Lung (tissue), 12 donors: ENCODE results near the gene LMF1. TPM values are rescaled to one million over a fixed set of nuclear protein-coding genes. Genes with fewer than 3 reads are reported as not detected.

ENCODE experiments used
- ATAC-seq: fragments of 200-7000 bp; cut with Tn5 transposase; one replicate; pipeline ENCODE4 v1.9.1; 2020; ENCODE audit warnings: moderate number of reproducible peaks; ENCODE audit not compliant: insufficient read depth, low FRiP score
- DNase-seq, 3 donors: peaks; one replicate each; pipeline ENCODE4 v3.0.0-alpha.2; 2013 to 2017
- H3K27ac ChIP-seq, 2 donors: one replicate each; pipeline ENCODE4 v1.5.1; 2013; ENCODE audit warnings: mild to moderate bottlenecking in 2 of 2, moderate library complexity in 2 of 2, control low read depth in 1 of 2, inconsistent platforms in 1 of 2, low read depth in 1 of 2, low read length in 1 of 2
- H3K27me3 ChIP-seq, 3 donors: one replicate each; pipeline ENCODE4 v1.5.1; 2013; ENCODE audit warnings: low read length in 2 of 3; ENCODE audit not compliant: control insufficient read depth in 3 of 3, insufficient read depth in 3 of 3
- H3K36me3 ChIP-seq, 4 donors: one replicate each; pipeline ENCODE4 v1.5.1; 2013; ENCODE audit warnings: low read length in 4 of 4, mild to moderate bottlenecking in 1 of 4, moderate library complexity in 1 of 4; ENCODE audit not compliant: control insufficient read depth in 4 of 4, insufficient read depth in 4 of 4
- H3K4me1 ChIP-seq, 5 donors: one replicate each; pipeline ENCODE4 v1.5.1; 2013; ENCODE audit warnings: low read length in 5 of 5, mild to moderate bottlenecking in 2 of 5, moderate library complexity in 1 of 5; ENCODE audit not compliant: control insufficient read depth in 5 of 5, insufficient read depth in 5 of 5
- H3K4me3 ChIP-seq: one replicate; pipeline ENCODE4 v1.5.1; 2013; ENCODE audit warnings: mild to moderate bottlenecking, control low read depth, moderate library complexity
- H3K9ac ChIP-seq, 2 donors: one replicate each; pipeline ENCODE4 v1.5.1; 2013; ENCODE audit warnings: low read length in 2 of 2, control low read depth in 1 of 2; ENCODE audit not compliant: insufficient read depth in 1 of 2
- H3K9me3 ChIP-seq, 4 donors: one replicate each; pipeline ENCODE4 v1.5.1; 2013; ENCODE audit warnings: low read length in 3 of 4, mild to moderate bottlenecking in 1 of 4, moderate library complexity in 1 of 4; ENCODE audit not compliant: control insufficient read depth in 4 of 4, insufficient read depth in 3 of 4
- WGBS, 2 donors: extraction: QIAGEN DNeasy Blood & Tissue Kit; methylation state at CpG; one replicate each; pipeline ENCODE4 v1.1.7; 2013; 5-methylcytosine and 5-hydroxymethylcytosine counted together
- polyA plus RNA-seq, 2 donors: library from polyadenylated mRNA; stranded (reverse); fragments of 200-250 nt; gene quantifications; one replicate each; pipeline ENCODE4 v1.2.1, GENCODE V29; 2013
- total RNA-seq, 2 donors: library from RNA; depleted of rRNA in 1 of 2; stranded (reverse); fragments of >200 nt in 1 of 2; gene quantifications; one replicate each; pipeline ENCODE4 v1.2.1, GENCODE V29; 2014 to 2021
- TF ChIP-seq, protein P1 (sequence below): IDR thresholded peaks from 2 replicates; pipeline ENCODE4 v1.5.1; 2012; ENCODE audit warnings: mild to moderate bottlenecking; ENCODE audit errors: control extremely low read depth, extremely low read depth
- donor health status: control.
- donor health status: control.
- donor health status: Bipolar disorder and iron deficiency.
- donor health status: healthy.
- donor health status: DM: yes; HTN: yes; CAD: no.

LMF1 gene
- total and polyA plus RNA-seq, 4 donors: 9.1 to 23.7 (median 20.6) TPM

DNA sequence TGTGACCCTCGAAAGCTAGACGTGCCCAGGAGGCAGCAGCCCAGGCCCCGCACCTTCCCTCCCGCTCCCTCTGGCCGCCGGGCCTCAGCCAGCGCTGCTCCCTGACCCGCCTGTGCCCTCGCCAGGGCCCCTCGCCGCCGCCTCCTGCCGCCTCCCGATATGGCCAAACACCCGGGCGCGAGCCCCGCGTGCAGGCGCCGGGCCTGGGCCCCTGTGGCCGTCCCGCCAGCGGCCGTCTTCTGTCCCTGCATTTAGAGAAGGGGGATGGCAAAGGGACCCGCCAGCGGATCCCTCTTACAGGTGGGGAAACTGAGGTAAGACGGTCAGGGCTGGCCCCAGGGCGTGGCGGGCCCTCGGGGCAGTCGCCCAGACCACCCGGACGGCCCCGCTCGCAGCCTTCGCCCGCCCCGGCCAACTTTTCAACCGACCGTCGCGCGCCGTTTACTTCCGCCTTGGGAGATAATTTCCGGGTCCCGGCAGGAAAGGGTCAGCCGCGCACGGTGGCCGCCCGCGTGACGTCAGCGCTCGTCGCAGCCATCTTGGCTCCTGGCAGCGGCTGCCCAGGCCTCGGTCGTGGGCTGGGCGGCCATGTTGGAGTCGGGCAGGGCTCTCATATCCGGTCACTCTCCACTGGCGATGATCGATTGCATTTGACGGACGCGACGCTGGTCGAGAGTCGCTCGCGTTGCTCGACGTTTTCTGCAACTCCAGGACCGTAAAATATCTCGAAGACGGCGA lies 163.3 kb downstream of the LMF1 start:
- ATAC-seq (peak; percentile 97), DNase-seq (peak; percentile 95 to 97 (median 96))
- Histone ChIP-seq H3K4me1 (peaks cover 0 to 6% (median 2%) of the 10 kb centered on the region in 5 donors), H3K27ac (peak overlapping the region; percentile 92 to 97), H3K9ac (peak overlapping the region; percentile 68), H3K9me3 (peaks cover 0 to 7% (median 1%) of the 10 kb centered on the region in 4 donors), H3K4me3 (peak overlapping the region; percentile 85), H3K27me3 (peaks cover 0 to 14% (median under 1%) of the 10 kb centered on the region in 3 donors), H3K36me3 (no peaks in the 10 kb centered on the region)
- 6 to 9% methylated on average over 62 to 80 of the region's 80 CpGs for WGBS, 2 donors
- TF ChIP-seq, protein P1, sequence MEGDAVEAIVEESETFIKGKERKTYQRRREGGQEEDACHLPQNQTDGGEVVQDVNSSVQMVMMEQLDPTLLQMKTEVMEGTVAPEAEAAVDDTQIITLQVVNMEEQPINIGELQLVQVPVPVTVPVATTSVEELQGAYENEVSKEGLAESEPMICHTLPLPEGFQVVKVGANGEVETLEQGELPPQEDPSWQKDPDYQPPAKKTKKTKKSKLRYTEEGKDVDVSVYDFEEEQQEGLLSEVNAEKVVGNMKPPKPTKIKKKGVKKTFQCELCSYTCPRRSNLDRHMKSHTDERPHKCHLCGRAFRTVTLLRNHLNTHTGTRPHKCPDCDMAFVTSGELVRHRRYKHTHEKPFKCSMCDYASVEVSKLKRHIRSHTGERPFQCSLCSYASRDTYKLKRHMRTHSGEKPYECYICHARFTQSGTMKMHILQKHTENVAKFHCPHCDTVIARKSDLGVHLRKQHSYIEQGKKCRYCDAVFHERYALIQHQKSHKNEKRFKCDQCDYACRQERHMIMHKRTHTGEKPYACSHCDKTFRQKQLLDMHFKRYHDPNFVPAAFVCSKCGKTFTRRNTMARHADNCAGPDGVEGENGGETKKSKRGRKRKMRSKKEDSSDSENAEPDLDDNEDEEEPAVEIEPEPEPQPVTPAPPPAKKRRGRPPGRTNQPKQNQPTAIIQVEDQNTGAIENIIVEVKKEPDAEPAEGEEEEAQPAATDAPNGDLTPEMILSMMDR: no peak

GRCh38 chr16:805474-805873 lies 165.3 kb downstream of the LMF1 start:
- WGBS, 2 donors: 75 to 79% methylated on average over 17 of the region's 17 CpGs
- peaks cover 0 to 27% (median 6%) of the 10 kb centered on the region in 3 donors for H3K27me3 ChIP-seq
- ATAC-seq: no peak
- H3K4me3 ChIP-seq: no peak overlapping the region
- no peak for DNase-seq
- H3K27ac ChIP-seq: no peak overlapping the region
- no peak overlapping the region for H3K9ac ChIP-seq
- H3K4me1 ChIP-seq: peaks cover 0 to 6% (median 2%) of the 10 kb centered on the region in 5 donors
- H3K36me3 ChIP-seq: no peaks in the 10 kb centered on the region
- H3K9me3 ChIP-seq: peaks cover 0 to 2% (median under 1%) of the 10 kb centered on the region in 4 donors
- TF ChIP-seq, protein P1: no peak

- H3K27me3 ChIP-seq: peaks cover 0 to 31% (median 6%) of the 10 kb centered on the region in 3 donors
- H3K9me3 ChIP-seq: peaks cover 0 to 2% (median under 1%) of the 10 kb centered on the region in 4 donors
- no peak overlapping the region for H3K9ac ChIP-seq
- peaks cover 0 to 6% (median 2%) of the 10 kb centered on the region in 5 donors for H3K4me1 ChIP-seq
- DNase-seq (no peak), ATAC-seq (no peak)
- WGBS, 2 donors: 58 to 68% methylated on average over 33 of the region's 33 CpGs
- H3K27ac ChIP-seq: no peak overlapping the region
- TF ChIP-seq, protein P1: no peak
- H3K36me3 ChIP-seq: no peaks in the 10 kb centered on the region
- H3K4me3 ChIP-seq: no peak overlapping the region
These were observed 166.4 kb downstream of the LMF1 start for GRCh38 chr16:804193-805048.
